GM19468 (cell line): ENCODE data around the gene XRCC1.

Experiments used
- ATAC-seq: cut with Tn5 transposase; IDR thresholded peaks from one replicate; pipeline ENCODE4 v1.9.1; 2021; ENCODE audit warnings: mild to moderate bottlenecking, moderate library complexity, moderate number of reproducible peaks; ENCODE audit not compliant: unreplicated experiment; ENCODE audit errors: extremely low read depth

The XRCC1 gene

DNA sequence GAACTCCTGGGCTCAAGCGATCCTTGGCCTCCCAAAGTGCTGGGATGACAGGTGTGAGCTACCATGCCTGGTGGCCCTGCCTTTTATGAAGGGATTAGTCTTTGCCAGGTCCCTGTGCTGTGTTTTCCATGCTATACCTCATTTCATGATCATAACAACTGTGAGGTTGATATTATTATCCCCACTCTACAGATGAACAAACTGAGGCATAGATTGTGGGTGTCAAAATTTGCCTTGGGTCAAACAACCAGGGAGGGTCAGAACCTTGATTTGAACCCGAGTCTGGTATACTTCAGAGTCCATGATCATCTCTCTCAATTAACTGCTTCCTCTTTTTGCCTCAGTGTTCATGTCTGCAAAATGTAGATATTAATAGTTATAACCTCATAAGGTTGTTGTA is 7.2 kb upstream of the XRCC1 start:
- ATAC-seq: no peak

DNA sequence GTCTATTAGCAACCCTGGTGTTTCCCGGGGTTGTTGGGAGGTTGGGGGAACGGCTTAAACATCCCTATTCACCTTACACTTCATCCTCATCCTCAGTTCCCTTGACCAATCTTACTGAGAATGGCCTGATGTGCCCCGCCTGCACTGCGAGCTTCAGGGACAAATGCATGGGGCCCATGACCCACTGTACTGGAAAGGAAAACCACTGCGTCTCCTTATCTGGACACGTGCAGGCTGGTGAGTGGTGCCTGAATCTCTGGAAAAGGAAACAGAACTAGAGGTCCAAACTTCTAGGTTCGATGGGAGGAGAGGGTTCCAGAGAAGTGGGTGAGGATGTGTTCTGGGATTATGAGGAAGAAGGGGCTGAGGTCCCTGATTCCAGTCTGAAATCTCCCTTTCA is 6.1 kb upstream of the XRCC1 start:
- no peak for ATAC-seq

DNA sequence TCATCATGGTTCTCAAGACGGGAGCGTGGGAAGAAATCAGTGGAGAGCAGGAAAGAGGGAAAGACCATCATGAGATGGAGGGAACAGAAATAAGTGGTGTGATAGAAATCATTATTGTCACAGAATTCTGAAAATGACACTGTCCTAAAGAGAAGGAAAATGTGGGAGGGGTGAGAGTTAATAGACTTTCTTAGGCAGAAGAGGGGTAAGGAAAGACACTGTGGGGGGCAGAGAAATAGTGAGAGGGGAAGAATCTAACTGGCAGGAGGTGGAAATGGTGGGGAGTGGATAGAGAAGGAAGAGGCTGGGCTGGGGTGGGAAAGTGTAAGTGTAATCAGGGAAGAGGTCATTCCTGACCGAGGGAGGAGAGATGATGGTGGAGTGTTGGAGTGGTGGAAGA is 3.5 kb upstream of the XRCC1 start:
- no peak for ATAC-seq

DNA sequence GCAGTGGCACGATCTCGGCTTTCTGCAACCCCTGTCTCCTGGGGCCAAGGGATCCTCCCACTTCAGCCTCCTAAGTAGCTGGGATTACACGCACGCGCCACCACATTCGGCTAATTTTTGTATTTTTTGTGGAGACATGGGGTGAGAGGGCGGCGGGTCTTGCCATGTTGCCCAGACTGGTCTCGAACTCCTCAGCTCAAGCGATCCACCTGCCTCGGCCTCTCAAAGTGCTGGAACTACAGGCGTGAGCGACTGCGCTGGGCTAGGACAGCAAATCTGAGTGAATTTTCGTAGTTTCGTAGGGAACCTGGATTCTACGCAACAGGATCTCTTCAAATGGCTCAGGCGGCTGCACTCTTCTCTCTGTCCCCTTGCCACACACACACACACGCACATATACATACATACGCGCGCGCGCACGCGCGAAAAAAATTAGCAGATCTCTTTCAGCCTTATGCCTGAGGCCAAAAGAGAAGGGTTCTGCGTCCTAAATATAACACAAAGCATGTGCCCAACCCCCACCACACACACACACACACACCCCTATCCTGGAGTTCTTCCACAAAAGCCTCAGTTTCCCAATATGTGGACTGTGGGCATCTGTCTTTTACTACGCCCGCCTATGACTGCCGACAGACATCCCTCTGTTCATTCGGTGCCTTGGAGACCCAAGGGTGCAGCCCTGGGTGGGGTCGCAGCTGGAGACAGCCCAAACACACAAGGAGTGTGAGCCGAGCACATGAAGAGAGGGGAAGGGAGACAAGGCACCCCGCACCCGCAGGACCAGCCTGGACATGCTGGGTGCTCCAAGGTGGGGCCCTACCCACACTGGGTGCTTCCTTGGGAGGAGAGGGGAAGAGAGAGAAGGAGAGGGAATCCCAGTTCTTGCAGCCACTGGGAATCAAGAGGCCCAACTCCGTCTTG is 890 bp upstream of the XRCC1 start:
- no peak for ATAC-seq

DNA sequence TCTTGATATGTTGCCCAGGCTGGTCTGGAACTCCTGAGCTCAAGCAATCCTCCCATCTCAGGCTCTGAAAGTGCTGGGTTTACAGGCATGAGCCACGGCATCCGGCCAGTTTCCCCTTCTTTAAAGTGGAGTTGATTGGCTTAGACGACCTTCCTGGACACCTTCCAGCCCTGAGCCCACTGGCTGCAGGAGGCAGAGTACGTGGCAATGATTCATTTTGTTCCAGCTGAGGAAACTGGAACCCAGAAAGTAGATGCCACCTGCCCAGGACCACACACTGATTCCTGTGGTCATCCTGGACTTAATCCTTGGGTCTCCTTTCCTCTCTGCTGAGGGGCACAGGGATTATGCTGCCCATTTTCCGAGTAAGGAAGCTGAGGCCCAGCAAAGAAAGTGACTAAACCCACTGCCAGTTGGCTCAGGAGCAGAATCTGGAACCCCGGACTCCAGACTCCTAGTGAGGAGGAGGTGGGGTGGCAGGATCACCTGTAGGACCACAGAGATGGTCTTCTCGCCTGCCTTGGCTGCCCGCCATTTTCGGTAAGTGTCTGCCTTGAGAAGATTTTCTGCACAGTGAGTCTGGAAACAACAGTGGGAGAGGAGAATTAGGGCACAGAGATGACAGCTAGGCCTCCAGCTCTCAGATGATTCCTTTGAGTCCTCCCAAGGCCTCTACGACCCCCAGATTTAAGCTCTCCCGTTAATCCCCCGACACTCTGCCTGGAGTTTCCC is 737 bp downstream of the XRCC1 start:
- no peak for ATAC-seq

DNA sequence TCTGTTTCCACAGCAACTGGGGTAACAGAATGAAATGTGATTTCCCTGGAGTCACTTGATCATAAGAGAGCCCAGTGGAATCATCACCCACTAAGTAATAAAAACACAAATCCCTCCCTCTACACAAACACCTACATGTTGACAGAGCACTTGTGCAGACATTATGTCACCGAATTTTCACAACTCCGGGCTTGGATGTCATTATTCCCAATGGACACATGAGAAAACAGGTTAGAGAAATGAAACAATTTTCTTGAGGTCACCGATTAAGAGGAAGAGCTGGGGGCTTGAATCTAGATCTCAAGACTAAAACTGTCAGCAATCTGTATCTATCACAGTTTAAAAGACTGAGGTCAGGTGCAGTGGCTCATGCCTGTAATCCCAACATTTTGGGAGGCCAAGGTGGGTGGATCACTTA is 3.1 kb downstream of the XRCC1 start:
- no peak for ATAC-seq

DNA sequence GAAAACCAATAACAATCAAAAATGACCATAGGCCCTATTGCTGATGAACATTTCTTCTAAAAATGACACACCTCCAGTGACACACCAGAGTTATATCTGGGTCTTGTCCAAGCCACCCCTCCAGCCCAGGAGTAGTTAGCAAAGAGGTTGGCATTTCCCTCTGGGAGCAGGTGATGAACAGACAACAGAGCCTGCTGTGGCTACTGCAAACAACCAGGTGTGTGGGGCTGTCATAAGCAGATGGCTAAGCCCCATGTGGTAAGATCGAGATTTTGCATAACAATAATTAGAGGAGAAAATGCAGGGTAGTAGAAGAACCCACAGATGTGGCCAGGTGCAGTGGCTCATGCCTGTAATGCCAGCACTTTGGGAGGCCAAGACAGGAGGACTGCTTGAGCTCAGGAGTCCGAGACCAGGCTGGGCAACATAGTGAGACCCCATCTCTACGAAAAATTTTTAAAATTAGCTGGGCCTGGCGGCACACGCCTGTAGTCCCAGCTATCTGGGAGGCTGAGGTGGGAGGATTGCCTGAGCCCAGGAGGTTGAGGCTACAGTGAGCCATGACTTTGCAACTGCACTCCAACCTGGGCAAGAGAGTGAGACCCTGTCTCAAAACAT is 5.0 kb downstream of the XRCC1 start:
- no peak for ATAC-seq

DNA sequence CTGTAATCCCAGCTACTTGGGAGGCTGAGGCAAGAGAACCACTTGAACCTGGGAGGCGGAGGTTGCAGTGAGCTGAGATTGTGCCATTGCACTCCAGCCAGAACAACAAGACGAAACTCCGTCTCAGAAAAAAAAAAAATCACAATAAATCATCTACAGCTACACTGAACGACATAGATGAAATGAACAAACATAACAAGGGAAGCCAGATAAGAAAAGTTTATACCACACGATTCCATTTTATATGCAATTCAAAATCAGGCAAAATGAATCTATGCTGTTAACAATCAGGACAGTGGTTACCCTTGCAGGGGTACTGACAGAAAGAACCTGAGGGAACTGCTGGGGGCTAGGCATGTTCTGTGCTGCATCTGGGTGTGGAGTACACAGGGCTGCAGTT is 5.7 kb downstream of the XRCC1 start:
- ATAC-seq: no peak

DNA sequence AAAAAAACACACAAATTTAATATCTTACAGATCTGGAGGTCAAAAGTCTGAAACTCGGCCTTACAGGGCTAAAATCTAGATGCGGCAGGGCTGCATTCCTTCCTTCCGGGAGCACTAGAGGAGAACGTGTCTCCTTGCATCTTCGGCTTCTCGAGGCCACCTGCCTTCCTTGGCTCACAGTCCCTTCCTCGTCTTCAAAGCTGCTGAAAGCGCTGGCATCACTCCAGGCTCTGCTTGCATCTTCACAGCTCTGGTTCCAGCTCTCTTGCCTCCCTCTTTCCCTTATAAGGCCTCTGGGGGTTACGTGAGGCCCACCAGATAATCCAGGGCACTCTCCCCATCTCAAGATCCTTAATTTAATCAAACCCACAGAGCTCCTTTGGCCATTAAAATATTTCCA is 10.5 kb downstream of the XRCC1 start:
- no peak for ATAC-seq

DNA sequence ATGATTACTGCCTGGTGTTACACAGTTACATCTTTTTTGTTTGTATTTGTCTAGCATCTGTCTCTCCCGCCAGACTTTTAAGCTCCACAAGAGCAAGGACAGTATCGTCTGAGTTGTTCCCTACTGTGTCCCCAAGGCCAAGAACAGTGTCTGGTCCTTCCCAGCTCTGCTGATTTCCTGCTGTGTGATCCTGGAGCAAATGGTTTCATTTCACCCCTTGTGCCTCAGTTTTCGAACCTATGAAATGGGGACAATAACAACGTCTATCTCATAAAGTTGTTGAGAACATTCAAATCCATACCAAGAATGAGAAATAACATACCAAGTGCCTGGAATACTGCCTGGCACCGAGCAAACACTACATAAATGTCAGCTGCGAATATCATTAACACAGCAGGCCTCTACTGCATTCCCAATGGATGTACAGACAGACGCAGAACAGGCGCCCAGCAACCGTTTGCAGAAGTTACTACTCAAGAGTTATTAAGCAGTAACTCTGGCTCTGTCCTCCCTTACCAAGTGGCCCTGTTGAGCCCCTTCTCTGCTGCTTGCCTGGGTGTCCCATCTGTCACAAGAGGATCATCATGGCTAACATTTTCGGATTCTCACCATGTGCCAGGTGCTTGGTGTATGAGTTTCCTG is 11.4 kb downstream of the XRCC1 start:
- ATAC-seq: no peak

DNA sequence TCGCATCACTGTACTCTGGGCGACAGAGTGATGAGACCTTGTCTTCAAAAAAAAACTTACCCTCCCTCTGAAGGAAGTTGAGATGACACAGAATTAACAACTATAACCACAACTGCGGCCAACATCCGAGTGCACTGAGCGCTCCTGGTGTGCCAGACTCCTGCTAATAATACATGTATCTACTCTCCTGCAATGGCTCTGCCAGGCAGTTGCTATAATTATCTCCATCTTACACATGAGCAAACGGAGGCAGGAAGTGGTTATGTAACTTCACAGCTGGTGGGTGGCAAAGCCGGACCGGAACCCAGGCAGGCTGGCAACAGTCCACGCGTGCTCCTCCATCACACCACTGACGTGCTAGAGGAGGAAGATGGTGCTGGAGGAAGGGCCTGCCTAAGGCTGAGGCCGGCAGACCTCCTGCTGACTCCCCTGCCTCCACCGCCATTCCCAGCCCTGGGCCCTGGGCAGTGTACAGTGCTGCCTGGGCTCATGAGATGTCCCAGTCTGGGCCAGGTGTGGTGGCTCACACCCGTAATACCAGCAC is 12.6 kb downstream of the XRCC1 start:
- peak; percentile 80 for ATAC-seq

DNA sequence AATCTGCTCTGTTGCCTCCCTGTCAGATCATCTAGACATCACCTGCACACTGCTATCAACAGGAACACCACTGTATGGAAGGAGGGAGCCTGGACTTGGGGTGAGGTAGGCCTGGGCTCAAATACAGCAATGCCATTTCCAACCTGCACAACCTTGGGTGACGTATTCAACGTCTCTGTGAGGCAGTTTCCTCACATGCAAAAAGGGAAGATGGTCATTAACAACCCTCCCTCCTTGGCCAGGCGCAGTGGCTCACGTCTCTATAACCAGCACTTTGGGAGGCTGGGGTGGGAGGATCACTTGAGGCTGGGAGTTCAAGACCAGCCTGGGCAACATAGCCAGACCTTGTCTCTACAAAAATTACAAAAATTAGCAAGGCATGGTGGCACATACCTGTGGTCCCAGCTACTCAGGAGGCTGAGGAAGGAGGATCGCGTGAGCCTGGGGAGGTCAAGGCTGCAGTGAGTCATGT is 13.1 kb downstream of the XRCC1 start:
- ATAC-seq: no peak

DNA sequence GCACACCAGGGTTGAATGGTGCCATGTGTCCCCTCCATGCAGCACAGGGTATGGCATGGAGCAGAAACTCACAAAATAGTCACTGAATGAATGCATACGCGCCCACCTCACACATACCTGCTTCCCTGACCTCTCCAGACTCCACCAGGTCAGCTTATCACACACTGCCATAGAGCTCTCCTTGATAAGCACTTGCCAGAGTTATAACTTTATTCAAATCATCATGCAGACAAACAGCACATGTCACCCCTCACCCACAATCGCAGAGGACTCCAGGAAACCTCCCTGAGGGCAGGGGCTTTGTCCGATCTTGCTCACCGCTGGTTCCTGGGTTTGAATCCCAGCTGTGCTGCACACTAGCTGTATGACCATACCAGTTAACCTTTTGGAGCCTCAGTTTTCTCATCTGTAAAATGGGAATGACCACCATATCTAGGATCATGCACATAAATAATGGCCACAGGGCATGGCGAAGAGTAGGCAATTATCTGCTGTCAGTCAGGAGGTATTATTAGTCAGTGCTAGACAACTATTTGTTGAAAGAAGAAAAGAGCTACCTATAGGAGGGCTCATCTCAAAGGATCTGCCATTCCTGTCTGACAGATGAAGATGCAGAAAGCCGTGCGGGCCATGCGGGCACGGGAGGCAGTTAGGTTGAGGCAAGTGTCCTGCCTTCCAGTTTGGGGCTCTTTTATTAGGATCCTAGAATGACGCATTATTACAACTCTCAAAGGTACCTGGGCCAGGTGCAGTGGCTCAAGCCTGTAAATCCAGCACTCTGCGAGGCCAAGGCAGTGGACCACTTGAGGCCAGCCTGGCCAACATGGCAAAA is 14.0 kb downstream of the XRCC1 start:
- no peak for ATAC-seq

DNA sequence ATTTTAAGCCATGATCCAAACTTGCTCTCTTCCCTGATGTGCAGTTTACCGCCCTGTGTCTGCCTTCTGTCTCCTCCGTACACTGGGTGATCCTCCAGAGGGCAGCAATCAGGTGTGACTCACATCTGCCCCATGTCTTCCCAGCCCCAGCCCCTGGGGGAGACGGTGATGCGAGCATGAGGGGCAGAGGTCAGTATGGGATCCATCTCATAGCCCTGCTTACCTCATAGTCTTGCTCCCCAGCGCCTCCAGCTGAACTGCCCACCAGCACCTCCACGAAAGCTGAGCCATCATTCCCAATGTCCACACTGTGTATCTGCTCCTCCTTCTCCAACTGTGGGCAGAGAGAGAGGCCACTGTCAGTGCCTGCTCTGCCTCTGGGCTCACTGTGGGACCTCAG is 14.6 kb downstream of the XRCC1 start:
- ATAC-seq: no peak

DNA sequence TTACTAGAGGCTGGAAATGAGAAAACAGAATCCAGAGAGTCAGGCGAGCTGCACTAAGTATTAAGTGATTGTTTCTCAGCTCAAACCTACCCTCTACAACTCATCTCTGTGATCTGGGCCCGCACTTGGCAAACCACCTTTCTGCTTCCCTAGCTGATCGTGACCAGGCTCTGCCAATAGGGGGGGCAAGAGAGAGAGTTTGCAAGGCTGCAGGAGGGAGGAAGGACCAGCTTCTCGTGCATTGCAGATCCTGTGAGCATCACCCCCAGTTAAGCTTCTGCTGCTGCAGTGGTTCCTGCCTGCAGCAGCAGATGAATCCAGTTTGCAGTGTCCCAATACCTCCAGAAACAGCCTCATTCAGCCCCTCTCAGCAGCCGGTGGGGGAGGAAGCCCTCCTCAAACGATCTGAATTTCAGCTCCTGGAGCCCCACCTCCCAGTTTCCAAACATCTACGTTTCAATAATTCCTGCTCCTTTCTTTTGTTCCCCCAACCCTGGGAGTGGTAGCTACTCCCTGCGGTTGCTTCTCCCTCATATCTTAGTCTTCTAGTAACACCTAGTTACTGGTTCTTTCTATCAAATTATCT is 20.0 kb downstream of the XRCC1 start:
- no peak for ATAC-seq

DNA sequence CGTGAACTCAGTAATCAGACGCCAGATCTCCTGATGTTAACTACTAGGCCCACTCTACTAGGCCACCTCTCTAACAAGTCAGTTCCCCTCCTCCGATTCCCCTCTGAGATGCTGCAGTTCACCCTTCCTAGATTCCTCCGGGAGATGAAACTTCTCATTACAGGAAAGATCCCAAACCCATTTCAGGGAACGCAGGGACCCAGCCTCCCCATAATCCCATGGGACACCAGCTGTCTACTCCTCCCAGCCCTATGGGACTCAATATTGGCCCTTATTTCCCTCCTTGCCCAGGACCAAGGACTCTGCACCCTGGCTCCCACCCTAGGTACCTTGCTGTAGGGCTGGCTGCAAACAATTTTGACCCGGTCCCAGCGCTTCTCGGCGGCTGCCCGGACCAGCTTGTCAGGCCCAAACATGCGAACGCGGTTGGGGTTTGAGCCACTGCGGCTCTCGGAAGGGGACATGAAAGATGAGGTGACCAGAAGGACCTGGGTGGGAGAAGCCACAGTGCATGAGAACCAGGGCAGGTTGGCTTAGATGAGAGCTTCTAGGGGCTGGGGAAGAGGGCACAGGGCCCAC is 20.9 kb downstream of the XRCC1 start:
- no peak for ATAC-seq

DNA sequence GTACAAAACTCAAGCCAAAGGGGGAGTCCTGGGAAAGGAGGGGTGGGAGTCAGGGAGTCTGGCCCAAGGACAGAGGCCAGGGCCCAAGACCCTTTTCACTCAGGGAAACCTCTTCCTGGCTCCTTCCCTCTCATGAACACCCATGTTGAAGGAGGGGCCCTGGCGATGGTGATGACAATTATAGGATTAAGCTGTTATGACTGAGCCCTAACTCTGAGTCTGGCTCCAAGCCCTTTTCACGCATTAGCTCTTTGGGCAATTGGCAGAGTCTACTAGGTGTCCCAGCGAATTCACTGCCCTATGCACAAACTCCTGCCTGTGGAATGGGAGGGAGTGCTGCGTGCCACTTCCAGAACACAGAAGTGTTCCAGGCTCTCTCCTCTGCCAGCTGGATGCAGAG is 21.7 kb downstream of the XRCC1 start:
- no peak for ATAC-seq

DNA sequence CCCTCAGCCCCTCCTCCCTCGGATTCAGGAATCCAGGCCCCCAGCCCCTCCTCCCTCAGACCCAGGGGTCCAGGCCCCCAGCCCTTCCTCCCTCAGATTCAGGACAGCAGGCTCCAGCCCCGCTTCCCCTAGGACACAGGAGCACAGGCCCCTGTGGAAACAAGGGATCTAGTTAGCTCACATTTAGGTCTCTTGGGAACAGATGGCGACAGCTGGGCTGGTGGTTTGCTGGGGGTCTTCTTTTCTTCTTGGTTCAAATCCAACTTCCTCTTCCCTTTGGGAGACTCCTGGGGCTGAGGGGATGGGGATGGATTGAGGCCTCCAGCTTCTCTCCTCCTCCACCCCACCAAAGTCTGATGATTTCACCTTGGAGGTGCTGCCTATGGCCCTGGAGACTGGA is 22.7 kb downstream of the XRCC1 start:
- ATAC-seq: no peak

DNA sequence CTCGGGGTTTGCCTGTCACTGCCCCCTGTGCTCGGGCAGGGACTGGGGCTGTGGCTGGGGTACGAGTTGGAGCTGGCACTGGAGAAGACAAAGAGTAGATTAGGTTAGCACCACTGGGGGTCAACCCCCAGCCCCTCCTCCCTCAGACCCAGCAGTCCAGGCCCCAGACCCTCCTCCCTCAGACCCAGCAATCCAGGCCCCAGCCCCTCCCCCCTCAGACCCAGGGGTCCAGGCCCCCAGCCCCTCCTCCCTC is 23.2 kb downstream of the XRCC1 start:
- no peak for ATAC-seq
